Activated CD4-positive, CD25-positive, alpha-beta regulatory T cell treated with anti-CD3 and anti-CD28 coated beads, Interleukin-2, amount 50 U/mL, for 72 hours (primary cell): ENCODE results near the gene JAG1.

Experiments used
- DNase-seq: peaks from one replicate; pipeline ENCODE4 v3.0.0; 2021

Gene JAG1

DNA sequence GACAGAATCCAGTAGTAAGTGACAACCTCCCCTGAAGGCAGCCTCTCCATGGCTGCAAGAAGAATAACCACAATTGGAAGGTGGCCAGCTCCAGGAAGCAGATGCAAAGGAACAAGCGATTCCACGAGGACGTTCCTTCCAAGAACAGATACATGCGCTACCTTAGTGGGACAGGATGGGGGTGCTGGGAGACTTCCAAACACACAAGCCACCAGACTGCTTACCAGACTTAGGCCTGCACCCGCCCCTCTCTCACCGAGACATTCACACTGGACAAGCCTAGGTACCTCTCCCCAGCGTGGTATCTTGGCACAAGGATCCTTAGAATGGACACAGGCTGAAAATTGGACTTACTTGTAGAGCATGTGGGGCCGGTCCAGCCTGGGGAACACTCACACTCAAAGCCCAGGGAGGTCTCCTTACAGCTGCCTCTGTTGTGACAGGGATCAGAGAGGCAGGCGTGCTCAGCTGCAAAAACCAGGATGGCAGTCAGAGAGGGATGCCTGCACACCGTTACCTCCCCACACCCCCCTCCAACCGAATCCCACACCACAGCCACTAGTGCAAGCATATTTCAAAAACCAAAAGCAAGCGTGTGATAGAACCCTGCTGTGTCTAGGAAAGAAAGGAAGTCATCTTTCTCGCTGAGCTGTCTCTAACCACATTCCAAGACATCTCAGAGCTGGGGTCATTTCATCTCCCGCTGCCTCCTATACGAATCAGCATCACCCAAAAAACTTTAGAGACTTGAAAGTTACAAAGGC is 22.4 kb downstream of the JAG1 start:
- no peak for DNase-seq

- DNase-seq: no peak
Measured at GRCh38 chr20:10649797-10650160, 24.0 kb downstream of the JAG1 start.

DNA sequence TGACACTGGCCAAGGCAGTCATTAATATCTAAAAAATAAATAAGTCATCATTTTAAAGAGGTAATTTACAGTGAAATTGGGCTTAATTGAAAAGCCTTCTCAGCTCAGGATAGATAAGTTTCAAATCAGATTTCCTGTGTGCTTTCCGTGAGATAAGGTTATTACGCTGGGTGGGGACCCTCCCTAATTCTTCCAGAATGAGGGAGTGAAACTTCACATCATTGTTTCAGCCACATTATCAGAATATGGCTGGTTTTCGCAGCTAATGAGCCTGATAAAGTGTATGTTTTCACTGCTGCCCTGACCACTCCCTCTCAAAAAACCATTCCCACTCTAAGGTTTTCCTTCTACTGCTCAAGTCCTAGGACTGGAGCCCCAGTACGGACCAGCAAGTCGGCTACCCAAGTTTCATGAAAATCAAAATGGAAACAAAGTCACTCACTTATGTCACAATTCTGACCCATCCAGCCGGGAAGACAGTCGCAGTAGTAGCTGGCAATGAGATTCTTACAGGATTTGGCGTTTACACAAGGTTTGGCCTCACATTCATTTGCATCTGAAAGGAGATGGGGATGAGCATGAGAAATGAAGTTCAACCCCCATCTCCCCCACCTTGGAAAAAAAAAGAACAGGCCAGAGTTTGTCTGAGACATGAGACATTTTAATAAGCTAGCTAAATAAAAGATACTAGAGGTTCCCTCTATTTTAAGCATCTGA is 24.6 kb downstream of the JAG1 start:
- DNase-seq: no peak

- DNase-seq: no peak
Measured at GRCh38 chr20:10648651-10649050, 25.1 kb downstream of the JAG1 start.

DNA sequence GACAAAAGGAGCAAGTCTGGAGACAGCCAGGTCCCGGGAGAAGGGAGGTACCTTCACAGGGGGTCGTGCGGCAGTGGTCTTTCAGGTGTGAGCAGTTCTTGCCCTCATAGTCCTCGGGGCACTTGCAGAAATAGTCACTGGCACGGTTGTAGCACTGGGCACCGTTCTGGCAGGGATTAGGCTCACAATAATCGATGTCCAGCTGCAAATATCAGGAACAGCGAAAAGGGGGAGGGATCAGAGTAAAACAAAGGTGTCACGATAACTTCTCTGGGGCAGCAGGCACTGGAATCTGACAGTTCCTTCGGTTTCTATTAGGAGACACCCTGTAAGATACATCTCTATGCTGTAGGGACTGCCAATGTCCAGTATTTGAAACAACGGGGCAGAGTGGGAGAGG is 25.9 kb downstream of the JAG1 start:
- DNase-seq: no peak

DNA sequence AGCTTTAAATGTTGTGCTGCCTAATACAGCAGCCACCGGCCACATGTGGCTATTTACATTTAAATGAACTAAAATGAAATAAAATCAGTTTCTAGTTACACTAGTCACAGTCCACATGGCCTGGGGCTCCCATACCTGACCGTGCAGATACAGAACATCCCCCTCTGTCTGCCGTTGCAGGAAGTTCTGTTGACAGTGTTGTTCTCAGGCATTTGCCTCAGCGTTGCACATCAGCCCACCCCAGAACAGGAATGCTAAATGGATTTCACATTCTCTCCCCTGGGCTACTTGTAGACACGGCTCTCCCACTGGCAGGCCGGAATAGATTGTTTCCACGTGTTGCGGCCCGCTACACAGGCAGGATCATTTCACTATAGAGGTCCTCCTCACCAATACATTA is 26.3 kb downstream of the JAG1 start:
- DNase-seq: no peak

DNA sequence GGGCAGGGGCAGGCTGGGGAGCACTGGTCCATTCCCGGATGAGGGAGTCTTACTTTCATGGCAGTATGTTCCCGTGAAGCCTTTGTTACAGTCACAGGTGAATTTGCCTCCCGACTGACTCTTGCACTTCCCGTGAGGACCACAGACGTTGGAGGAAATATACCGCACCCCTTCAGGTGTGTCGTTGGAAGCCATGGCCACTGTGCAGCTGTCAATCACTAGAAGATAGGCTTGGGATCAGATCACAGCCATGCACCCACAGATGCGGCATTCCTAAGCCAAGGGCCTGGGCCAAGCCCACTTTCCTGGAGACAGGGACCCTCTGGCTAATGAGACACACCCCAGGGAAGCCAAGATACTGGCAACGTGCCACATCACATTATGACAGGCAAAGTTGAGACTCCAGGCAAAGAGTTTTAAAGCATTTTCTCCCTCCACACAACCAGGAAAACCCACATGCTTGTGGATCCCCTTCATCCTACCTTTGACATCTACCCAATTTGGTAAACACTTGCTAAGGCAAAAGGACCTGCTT is 26.8 kb downstream of the JAG1 start:
- no peak for DNase-seq

- no peak for DNase-seq
Measured at GRCh38 chr20:10646006-10646405, 27.8 kb downstream of the JAG1 start.

GRCh38 chr20:10645205-10645570 is 28.6 kb downstream of the JAG1 start:
- DNase-seq: no peak

- no peak for DNase-seq
Measured at GRCh38 chr20:10644458-10645204, 29.2 kb downstream of the JAG1 start.

DNA sequence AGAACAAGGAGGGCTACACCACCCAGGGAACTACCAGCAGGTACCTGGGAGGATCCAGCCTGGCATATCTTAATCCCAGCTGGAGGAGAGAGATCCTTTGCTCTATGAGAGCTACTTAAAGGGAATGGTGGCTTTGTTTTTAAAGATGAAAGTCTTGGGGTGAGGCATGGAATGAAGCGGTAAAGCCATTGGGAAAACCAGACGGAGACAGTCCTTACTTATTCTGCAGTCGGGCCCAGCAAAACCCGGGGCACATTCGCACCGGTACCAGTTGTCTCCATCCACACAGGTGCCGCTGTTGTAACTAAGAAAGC is 30.3 kb downstream of the JAG1 start:
- no peak for DNase-seq

DNA sequence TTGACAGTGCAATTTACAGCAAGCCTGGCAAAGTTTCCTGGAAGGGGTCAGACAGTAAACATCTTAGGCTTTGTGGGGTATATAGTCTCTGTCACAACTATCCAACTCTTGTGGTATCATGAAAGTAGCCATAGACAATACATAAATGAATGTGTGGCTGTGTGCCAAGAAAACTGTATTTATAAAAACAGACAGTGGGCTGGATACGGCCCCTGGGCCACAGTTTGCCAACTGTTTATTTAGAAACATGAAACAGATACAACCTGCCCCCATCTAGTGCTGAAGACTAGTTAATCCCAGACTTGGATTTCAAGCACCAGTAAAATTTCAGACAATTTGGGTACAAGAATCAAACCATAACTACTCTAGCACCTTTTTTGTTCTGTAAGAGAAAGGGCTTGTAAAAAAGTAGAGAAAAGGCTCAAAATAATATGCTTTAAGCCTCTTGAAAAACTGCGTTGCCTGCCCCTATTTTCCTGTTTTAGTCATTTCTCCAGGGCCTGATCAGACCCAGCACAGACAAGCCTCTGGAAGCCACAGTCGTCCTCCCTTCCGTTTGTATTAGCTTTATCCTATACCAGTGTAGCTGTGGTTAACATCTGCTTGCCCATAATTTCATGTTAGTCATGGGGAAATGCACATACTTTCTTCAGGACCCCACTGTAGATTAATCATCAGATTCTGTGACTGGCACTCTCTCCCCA is 30.8 kb downstream of the JAG1 start:
- no peak for DNase-seq

DNA sequence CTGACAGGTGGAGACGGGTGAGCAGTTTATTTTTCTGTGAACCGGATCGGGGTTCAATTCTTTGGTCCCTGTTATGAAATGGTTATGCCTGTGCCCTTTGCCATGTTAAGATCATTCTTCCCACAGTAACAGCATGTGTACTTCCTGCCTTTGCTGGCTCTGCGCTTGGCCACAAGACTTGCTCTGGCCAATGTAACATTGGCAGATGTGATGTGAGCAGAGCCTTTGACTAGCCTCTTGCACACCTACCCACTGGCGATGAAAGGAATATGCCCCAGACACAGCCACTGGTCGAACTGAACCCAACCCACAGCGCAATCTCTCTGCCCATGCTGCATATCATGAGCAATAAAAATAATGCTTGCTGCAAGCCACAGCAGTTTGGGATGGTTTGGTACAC is 31.9 kb downstream of the JAG1 start:
- DNase-seq: no peak

GRCh38 chr20:10641467-10641866 is 32.3 kb downstream of the JAG1 start:
- no peak for DNase-seq

DNA sequence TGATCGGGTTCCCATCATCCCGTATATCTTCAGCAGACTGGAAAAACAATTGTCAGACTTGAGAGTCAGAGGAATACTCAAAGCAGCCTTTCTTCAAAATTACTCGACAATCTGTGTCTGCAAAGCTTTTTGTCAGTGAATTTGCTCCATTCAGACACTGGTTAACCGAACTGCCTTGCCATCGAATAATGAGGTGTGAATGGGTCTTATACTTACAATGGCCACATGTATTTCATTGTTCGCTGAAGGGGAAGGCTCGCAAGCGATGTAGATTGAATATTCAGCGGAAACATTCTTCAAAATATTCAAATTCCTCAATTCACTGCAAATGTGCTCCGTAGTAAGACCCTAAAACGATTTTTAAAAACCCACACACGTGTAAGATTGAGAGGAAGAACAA is 32.9 kb downstream of the JAG1 start:
- DNase-seq: no peak

- DNase-seq: no peak
Measured at GRCh38 chr20:10639737-10640556, 33.9 kb downstream of the JAG1 start.

GRCh38 chr20:10639077-10639736 is 34.6 kb downstream of the JAG1 start:
- no peak for DNase-seq

DNA sequence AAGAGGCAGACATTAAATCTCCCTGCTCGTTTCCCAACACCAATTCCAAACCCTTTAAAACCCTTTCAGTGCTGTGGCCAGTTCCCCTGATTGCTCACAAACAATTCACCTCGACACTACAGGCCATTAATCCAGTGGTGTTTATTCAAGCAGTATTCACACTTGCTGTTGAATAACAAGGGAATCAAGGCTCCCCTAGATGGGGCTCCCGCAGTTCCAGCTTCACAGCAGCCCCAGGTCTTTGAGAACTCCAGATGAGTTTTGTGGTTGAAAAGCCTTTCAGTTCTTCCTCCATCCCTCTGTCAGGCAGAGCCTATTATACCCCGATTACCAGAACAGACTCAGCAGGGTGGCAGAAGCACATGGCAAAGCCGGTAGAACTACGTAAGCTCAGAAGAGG is 36.2 kb downstream of the JAG1 start:
- no peak for DNase-seq

- DNase-seq: no peak
Measured at GRCh38 chr20:10637031-10637559, 36.7 kb downstream of the JAG1 start.

DNA sequence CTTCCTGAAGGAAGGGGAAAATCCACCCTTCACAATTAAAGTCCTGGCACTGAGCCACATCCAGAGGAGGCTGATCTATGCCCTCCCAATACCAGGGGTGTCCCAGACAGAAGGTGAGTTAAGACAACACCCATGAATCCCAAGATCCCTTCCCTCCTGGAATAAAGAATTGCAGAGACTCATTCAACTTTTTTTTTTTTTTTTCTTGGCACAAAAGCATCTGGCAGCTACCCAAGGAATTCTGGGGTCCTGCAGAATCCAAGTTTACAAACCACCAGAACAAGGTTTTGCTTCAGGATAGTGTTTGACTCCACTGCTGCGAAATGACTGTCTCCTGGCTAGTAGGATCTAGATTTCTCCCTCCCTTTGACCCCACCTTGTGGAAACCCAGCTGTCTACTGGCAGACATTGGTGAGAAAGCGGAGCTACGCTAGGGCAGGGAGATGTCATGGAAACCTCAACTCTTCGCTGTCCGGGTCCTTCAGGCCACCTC is 37.4 kb downstream of the JAG1 start:
- no peak for DNase-seq

DNA sequence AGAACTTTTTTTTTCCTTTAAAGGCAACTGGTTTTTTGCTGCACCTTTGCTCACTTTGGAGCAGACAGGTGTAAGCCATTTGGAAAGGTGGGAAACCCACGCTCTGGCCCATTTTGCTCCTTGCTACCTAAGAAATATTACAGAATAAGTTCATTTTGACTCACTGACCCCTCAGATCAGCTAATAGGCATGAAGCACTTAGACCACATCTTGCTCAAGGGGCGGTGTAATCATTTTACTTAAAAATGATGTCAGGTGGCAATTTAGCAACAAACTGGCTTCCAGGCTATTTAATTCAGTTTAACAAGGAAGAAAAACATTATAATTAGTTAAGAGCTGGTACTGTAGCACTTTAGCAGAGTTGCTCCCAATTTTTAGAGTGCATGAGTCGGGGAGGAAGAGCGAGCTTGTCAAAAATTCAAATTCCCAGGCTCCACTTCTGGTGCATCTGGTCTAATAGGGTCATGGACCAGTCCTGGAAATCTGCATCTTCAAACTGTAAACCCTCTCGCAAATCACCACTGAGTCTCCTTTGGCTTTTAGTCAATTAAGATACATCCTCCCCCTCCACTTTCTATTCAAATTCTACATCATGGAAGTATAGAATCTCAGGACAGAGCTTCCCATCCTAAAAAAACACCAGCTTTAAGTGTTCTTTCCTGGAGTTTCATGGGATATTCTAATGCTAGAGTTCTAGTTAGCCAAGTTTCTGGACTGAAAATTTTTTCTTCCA is 38.2 kb downstream of the JAG1 start:
- no peak for DNase-seq
